K562 (cell line): ENCODE measurements around the gene LRRFIP2. TPM values are rescaled to one million over a fixed set of nuclear protein-coding genes. Genes with fewer than 3 reads are reported as not detected.

ENCODE experiments used
- ATAC-seq: fragments of 200-7000 bp; cut with Tn5 transposase; 3 replicates; pipeline ENCODE4 v1.9.1; 2020; ENCODE audit warnings: moderate library complexity
- BruUV-seq: library from RNA; stranded (reverse); fragments of 400-500 nt; replicated peaks from 2 replicates; lab custom pipeline; 2021; lab: Mats Ljungman, UMichigan
- CTCF ChIA-PET: fragments of 300-600 bp; formaldehyde crosslinking; extraction: SDS; loops from one replicate; lab custom pipeline; 2021; ENCODE audit warnings: low intra/inter-chr PET ratio; lab: Yijun Ruan, JAX
- POLR2A ChIA-PET: fragments of 300-600, 350-650 bp; sonication (Branson Sonifier 250); formaldehyde crosslinking; extraction: SDS; loops from one replicate; lab custom pipeline; 2021; ENCODE audit warnings: antibody characterized with exemption, inconsistent platforms; lab: Yijun Ruan, JAX
- DNase-seq, 4 experiments: peaks; one replicate each; pipeline versions ENCODE4 v3.0.0 to v3.0.0-alpha.2; 2011 to 2018; ENCODE audit warnings: low spot score in 3 of 4, mixed read lengths in 3 of 4; ENCODE audit errors: extremely low read depth in 1 of 4
- FAIRE-seq: peaks from 2 replicates; lab custom pipeline; 2011; peaks lifted over from hg19 to GRCh38; lab: Jason Lieb, UNC
- H2AFZ ChIP-seq: 2 replicates; pipeline ENCODE4 v1.6.0; 2011; ENCODE audit warnings: low read depth, low read length, control low read depth, inconsistent platforms
- H3K27ac ChIP-seq: fragments of 200-600 bp; 3 replicates; pipeline ENCODE4 v1.8.0; 2011; ENCODE audit warnings: low read depth, mild to moderate bottlenecking, control low read depth, inconsistent platforms, low read length, moderate library complexity, mixed read lengths; ENCODE audit errors: extremely low read depth
- H3K27me3 ChIP-seq, 2 experiments: fragments of 300-600 bp in 1 of 2; 2 replicates in 1 of 2; 3 replicates in 1 of 2; pipeline versions ENCODE4 v1.6.0 to v1.8.0; 2011; ENCODE audit warnings: inconsistent platforms in 2 of 2, low read length in 2 of 2, mild to moderate bottlenecking in 1 of 2, mixed read lengths in 1 of 2, moderate library complexity in 1 of 2; ENCODE audit not compliant: control insufficient read depth in 2 of 2, insufficient read depth in 2 of 2
- H3K36me3 ChIP-seq: fragments of 300-600 bp; 3 replicates; pipeline ENCODE4 v1.8.0; 2011; ENCODE audit warnings: mild to moderate bottlenecking, low read length, inconsistent platforms; ENCODE audit not compliant: control insufficient read depth, insufficient read depth
- H3K4me1 ChIP-seq, 2 experiments: fragments of 200-600 bp in 1 of 2; replicated peaks in 1 of 2; 2 replicates in 1 of 2; 3 replicates in 1 of 2; pipeline versions ENCODE4 v1.5.1 to v1.8.0; 2011; ENCODE audit warnings: inconsistent platforms in 2 of 2, low read length in 2 of 2, mild to moderate bottlenecking in 1 of 2, mixed read lengths in 1 of 2, moderate library complexity in 1 of 2; ENCODE audit not compliant: control insufficient read depth in 2 of 2, insufficient read depth in 2 of 2
- H3K4me2 ChIP-seq: 2 replicates; pipeline ENCODE4 v1.6.1; 2011; ENCODE audit warnings: low read length, control low read depth, inconsistent platforms, mixed read lengths; ENCODE audit not compliant: insufficient read depth
- H3K4me3 ChIP-seq: fragments of 200-600 bp; sonication (generic), shearing (Covaris generic); 2 replicates; pipeline ENCODE4 v1.5.1; 2016; ENCODE audit warnings: control low read depth, inconsistent platforms
- H3K79me2 ChIP-seq: fragments of 200-600 bp; 3 replicates; pipeline ENCODE4 v1.8.0; 2011; ENCODE audit warnings: low read length, inconsistent platforms; ENCODE audit not compliant: control insufficient read depth, insufficient read depth
- H3K9ac ChIP-seq, 2 experiments: 2 replicates each; pipeline versions ENCODE4 v1.6.0 to v1.6.1; 2011; ENCODE audit warnings: low read depth in 2 of 2, low read length in 2 of 2, control low read depth in 1 of 2, inconsistent platforms in 1 of 2, mild to moderate bottlenecking in 1 of 2, mixed read lengths in 1 of 2; ENCODE audit not compliant: insufficient read depth in 1 of 2
- H3K9me1 ChIP-seq: one replicate; pipeline ENCODE4 v1.6.0; 2011; ENCODE audit warnings: inconsistent platforms, mild to moderate bottlenecking, low read length, moderate library complexity; ENCODE audit not compliant: control insufficient read depth, insufficient read depth
- H3K9me3 ChIP-seq: replicated peaks from 2 replicates; pipeline ENCODE4 v1.5.1; 2011; ENCODE audit warnings: low read depth, low read length, inconsistent platforms; ENCODE audit not compliant: control insufficient read depth, insufficient read depth
- H4K20me1 ChIP-seq: replicated peaks from 2 replicates; pipeline ENCODE4 v1.6.1; 2011; ENCODE audit warnings: low read length, inconsistent platforms, mixed read lengths; ENCODE audit not compliant: control insufficient read depth, insufficient read depth
- COPS2 ChIP-seq: fragments of 450-650 bp; conservative IDR thresholded peaks from 2 replicates; pipeline ENCODE4 v1.6.1; 2016; ENCODE audit warnings: mild to moderate bottlenecking, moderate library complexity
- GABPA ChIP-seq: fragments of 200-800 bp; sonication (Bioruptor generic); conservative IDR thresholded peaks from 2 replicates; pipeline ENCODE4 v1.6.1; 2016; ENCODE audit warnings: low read depth, missing genetic modification characterization, missing compliant biosample characterization
- HINFP ChIP-seq: fragments of 450-650 bp; conservative IDR thresholded peaks from 2 replicates; pipeline ENCODE4 v1.6.1; 2016; ENCODE audit warnings: missing genetic modification characterization, low read depth, mild to moderate bottlenecking, control low read depth, missing compliant biosample characterization
- HMG20A ChIP-seq: fragments of 450-650 bp; formaldehyde crosslinking; conservative IDR thresholded peaks from 2 replicates; pipeline ENCODE4 v1.4.0; 2020; ENCODE audit warnings: mild to moderate bottlenecking, mixed read lengths
- MAFK ChIP-seq: IDR thresholded peaks from 2 replicates; pipeline ENCODE4 v1.6.1; 2011; ENCODE audit warnings: low read length, improper control_type of control experiment
- RBM25 ChIP-seq: fragments of 200-400 bp; formaldehyde crosslinking; IDR thresholded peaks from 2 replicates; pipeline ENCODE4 v1.6.1; 2018; ENCODE audit warnings: low read length, low read depth, moderate library complexity; ENCODE audit not compliant: severe bottlenecking
- SAFB2 ChIP-seq: fragments of 200-400 bp; formaldehyde crosslinking; IDR thresholded peaks from 2 replicates; pipeline ENCODE4 v1.6.1; 2018; ENCODE audit warnings: borderline replicate concordance, low read length, low read depth, moderate library complexity; ENCODE audit not compliant: severe bottlenecking
- SREBF2 ChIP-seq: sonication (generic); formaldehyde crosslinking; IDR thresholded peaks from 2 replicates; pipeline ENCODE4 v1.4.0; 2020; ENCODE audit warnings: mild to moderate bottlenecking, missing genetic modification reagents
- STAT5B ChIP-seq: fragments of 250-450 bp; sonication (Bioruptor Pico); IDR thresholded peaks from 2 replicates; pipeline ENCODE4 v1.8.0; 2021; ENCODE audit warnings: mild to moderate bottlenecking, inconsistent platforms
- TBP ChIP-seq: optimal IDR thresholded peaks from 2 replicates; pipeline ENCODE3; 2011; ENCODE audit warnings: low read depth, low read length, improper control_type of control experiment
- ZBTB17 ChIP-seq: fragments of 450-650 bp; formaldehyde crosslinking; IDR thresholded peaks from 2 replicates; pipeline ENCODE4 v1.4.0; 2020; ENCODE audit warnings: mild to moderate bottlenecking
- ZKSCAN1 ChIP-seq: fragments of 150-350 bp; IDR thresholded peaks from 2 replicates; pipeline ENCODE4 v1.6.1; 2016; ENCODE audit warnings: low read depth, low read length
- ZNF146 ChIP-seq: IDR thresholded peaks from one replicate; pipeline ENCODE4 v1.6.1; 2018; ENCODE audit warnings: missing compliant biosample characterization; ENCODE audit not compliant: unreplicated experiment
- ZNF253 ChIP-seq: fragments of 250-450 bp; sonication (Bioruptor Pico); conservative IDR thresholded peaks from 2 replicates; pipeline ENCODE4 v1.6.1; 2021; ENCODE audit warnings: mild to moderate bottlenecking
- ZNF644 ChIP-seq: fragments of 200-800 bp; sonication (Bioruptor generic); IDR thresholded peaks from 2 replicates; pipeline ENCODE4 v1.6.1; 2016; ENCODE audit warnings: low read depth, missing genetic modification characterization, missing compliant biosample characterization
- WGBS: fragments of 100-300 bp; shearing (Covaris generic); methylation state at CpG from one replicate; pipeline ENCODE4 v1.1.6; 2016; ENCODE audit warnings: low coverage, mixed read lengths; ENCODE audit not compliant: insufficient coverage; ENCODE audit errors: missing lambda C conversion rate; 5-methylcytosine and 5-hydroxymethylcytosine counted together
- in situ Hi-C: fragments of 300-500 bp; cut with MboI; formaldehyde crosslinking; loops from 4 replicates; pipeline ENCODE4 v1.15.0; 2018; ENCODE audit warnings: inconsistent platforms, mixed read lengths
- intact Hi-C: fragments of 100-400 bp; cut with micrococcal nuclease; formaldehyde crosslinking; loops from 2 replicates; pipeline ENCODE4 v1.14.2; 2022
- polyA plus RNA-seq, 8 experiments: library from polyadenylated mRNA; depleted of rRNA in 4 of 8; stranded (reverse) in 5 of 8; unstranded in 3 of 8; fragments of >200 nt; fragmentation: Nextera tagmentation in 2 of 8; fragmentation: Illumina TruSeq in 1 of 8; extraction: Ambion mirVana in 2 of 8; extraction: Trizol in 1 of 8; gene quantifications; 2 replicates each; pipeline versions ENCODE4 v1.2.1 to v1.2.3, GENCODE V29; 2011 to 2014; ENCODE audit warnings: inconsistent platforms in 1 of 8, missing spikeins in 1 of 8
- total RNA-seq, 7 experiments: library from RNA; depleted of rRNA in 6 of 7; stranded (reverse); fragments of >200 nt in 6 of 7; fragmentation: Illumina TruSeq in 2 of 7; extraction: Trizol in 2 of 7; gene quantifications; 2 replicates each; pipeline versions ENCODE4 v1.2.1 to v1.2.3, GENCODE V29; 2011 to 2021; ENCODE audit warnings: low replicate concordance in 1 of 7
- TF ChIP-seq, protein P1 (sequence below): fragments of 200-800 bp; sonication (Bioruptor generic); IDR thresholded peaks from 2 replicates; pipeline ENCODE4 v1.6.1; 2017; ENCODE audit warnings: missing genetic modification characterization, missing compliant biosample characterization
- TF ChIP-seq, protein P2 (sequence below): sonication (generic); formaldehyde crosslinking; IDR thresholded peaks from 2 replicates; pipeline ENCODE4 v1.8.1; 2023; ENCODE audit warnings: mild to moderate bottlenecking, missing genetic modification reagents

LRRFIP2 gene
- total and polyA plus RNA-seq, 9 of the 15 experiments (the other 6 are each of a cell fraction or from before 2014, with no cell fraction given): 9.9 to 53.9 (median 42.7) TPM

DNA sequence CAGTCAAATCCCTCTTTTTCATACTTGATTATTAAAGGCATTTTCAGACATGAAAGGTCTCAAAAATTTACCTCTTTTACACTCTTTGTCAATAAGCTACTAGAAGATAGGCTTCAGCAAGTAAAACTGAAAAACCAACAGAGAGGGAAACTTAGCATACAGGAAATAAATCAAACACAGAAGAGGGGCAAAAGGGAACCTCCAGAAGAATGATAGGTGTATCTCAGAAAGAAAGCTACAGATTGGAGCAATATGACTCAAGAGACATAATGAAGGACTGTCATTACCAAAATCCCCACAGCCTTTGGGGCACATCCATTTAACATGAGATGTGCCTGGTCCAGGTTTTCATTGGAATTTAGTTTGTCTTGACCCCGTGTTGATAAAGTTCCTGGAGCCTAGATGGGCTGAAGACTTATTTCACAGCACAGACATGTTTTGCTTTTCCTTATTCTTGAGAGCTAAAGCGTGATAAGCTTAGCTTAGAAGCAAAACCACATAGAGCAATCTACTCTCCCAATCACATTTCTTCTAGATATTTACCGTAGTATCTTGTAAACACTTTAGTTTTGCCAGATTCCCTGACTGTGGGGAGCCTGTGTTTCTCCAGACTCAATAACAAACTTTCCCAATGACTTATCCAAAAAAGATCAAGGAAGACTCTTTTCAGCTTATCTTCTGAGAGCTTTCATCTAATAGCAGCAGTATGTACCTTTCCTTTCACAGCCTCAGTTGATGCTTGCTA, 11.7 kb downstream of the LRRFIP2 start:
- Histone ChIP-seq H3K27me3 (no peaks in the 10 kb centered on the region), H3K4me2 (no peak overlapping the region), H4K20me1 (0 out of 2 replicates have a peak, but pooled peaks cover 3% of the 10 kb centered on the region), H3K9me1 (no peaks in the 10 kb centered on the region), H3K79me2 (peaks cover 2% of the 10 kb centered on the region; the same call in 2 of the 3 replicates), H3K27ac (no peak overlapping the region), H3K4me1 (no peaks in the 10 kb centered on the region; a peak in 1 of 5 replicates), H3K9me3 (no peaks in the 10 kb centered on the region), H3K36me3 (peaks cover 19% of the 10 kb centered on the region; the same call in 2 of the 3 replicates), H3K4me3 (no peak overlapping the region), H2AFZ (no peak overlapping the region), H3K9ac (no peak overlapping the region)
- DNase-seq: no peak
- POLR2A ChIA-PET: interaction anchor here (0.6 to 2.4 kb wide), 7 partner anchors 11 to 178 kb away, joined by 3 to 10 read pairs (median 3); partner anchors contain the start of gene LRRFIP2
- in situ Hi-C loops: no loop called here
- ATAC-seq: peak; percentile 21; the same call in 2 of the 3 replicates
- 14% methylated on average over 3 of the region's 3 CpGs for WGBS
- TF ChIP-seq, protein P1, sequence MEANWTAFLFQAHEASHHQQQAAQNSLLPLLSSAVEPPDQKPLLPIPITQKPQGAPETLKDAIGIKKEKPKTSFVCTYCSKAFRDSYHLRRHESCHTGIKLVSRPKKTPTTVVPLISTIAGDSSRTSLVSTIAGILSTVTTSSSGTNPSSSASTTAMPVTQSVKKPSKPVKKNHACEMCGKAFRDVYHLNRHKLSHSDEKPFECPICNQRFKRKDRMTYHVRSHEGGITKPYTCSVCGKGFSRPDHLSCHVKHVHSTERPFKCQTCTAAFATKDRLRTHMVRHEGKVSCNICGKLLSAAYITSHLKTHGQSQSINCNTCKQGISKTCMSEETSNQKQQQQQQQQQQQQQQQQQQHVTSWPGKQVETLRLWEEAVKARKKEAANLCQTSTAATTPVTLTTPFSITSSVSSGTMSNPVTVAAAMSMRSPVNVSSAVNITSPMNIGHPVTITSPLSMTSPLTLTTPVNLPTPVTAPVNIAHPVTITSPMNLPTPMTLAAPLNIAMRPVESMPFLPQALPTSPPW (CRISPR knock-in tag): no peak
- TF ChIP-seq HINFP (tag): no peak
- no peak for TF ChIP-seq ZNF253 (CRISPR knock-in tag)
- TF ChIP-seq HMG20A (CRISPR knock-in tag): no peak
- TF ChIP-seq MAFK: no peak
- no peak for TF ChIP-seq GABPA (tag)
- no peak for TF ChIP-seq STAT5B
- TF ChIP-seq ZNF644 (tag): no peak
- no peak for TF ChIP-seq COPS2
- TF ChIP-seq SAFB2: no peak
- TF ChIP-seq TBP: no peak
- TF ChIP-seq, protein P2, sequence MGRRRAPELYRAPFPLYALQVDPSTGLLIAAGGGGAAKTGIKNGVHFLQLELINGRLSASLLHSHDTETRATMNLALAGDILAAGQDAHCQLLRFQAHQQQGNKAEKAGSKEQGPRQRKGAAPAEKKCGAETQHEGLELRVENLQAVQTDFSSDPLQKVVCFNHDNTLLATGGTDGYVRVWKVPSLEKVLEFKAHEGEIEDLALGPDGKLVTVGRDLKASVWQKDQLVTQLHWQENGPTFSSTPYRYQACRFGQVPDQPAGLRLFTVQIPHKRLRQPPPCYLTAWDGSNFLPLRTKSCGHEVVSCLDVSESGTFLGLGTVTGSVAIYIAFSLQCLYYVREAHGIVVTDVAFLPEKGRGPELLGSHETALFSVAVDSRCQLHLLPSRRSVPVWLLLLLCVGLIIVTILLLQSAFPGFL (CRISPR knock-in tag): no peak
- TF ChIP-seq ZKSCAN1: no peak
- no peak for TF ChIP-seq SREBF2
- TF ChIP-seq ZBTB17 (CRISPR knock-in tag): no peak
- TF ChIP-seq RBM25: no peak
- TF ChIP-seq ZNF146 (CRISPR knock-in tag): no peak
- no peak for FAIRE-seq
- intact Hi-C loops: no loop called here
- BruUV-seq: no TSS peak
- CTCF ChIA-PET: no interaction called here
